Smooth muscle cell (in vitro differentiated cells): ENCODE results near the gene LTN1. TPM values are rescaled to one million over a fixed set of nuclear protein-coding genes. Genes with fewer than 3 reads are reported as not detected.

ENCODE experiments used
- DNase-seq: peaks from one replicate; lab custom pipeline; 2025; ENCODE audit not compliant: unreplicated experiment; lab: John Stamatoyannopoulos, UW
- H2AFZ ChIP-seq: fragments of 200-600 bp; sonication (generic); 2 replicates; pipeline ENCODE4 v1.6.0; 2016; ENCODE audit warnings: antibody characterized with exemption, low read depth, mild to moderate bottlenecking
- H3F3A ChIP-seq: fragments of 200-600 bp; sonication (generic); 2 replicates; pipeline ENCODE4 v1.6.0; 2017; ENCODE audit warnings: antibody characterized with exemption, low read depth
- H3K27ac ChIP-seq: fragments of 200-600 bp; sonication (generic); 2 replicates; pipeline ENCODE4 v1.5.1; 2016; ENCODE audit warnings: low read depth, mild to moderate bottlenecking
- H3K27me3 ChIP-seq: fragments of 200-600 bp; sonication (generic); 2 replicates; pipeline ENCODE4 v1.6.1; 2016; ENCODE audit warnings: low read depth, mild to moderate bottlenecking
- H3K36me3 ChIP-seq: fragments of 200-600 bp; sonication (generic); 2 replicates; pipeline ENCODE4 v1.5.1; 2016; ENCODE audit warnings: low read depth
- H3K4me1 ChIP-seq: fragments of 200-600 bp; sonication (generic); 2 replicates; pipeline ENCODE4 v1.5.1; 2016; ENCODE audit warnings: low read depth
- H3K4me2 ChIP-seq: fragments of 200-600 bp; sonication (generic); 2 replicates; pipeline ENCODE4 v1.6.0; 2016; ENCODE audit warnings: mild to moderate bottlenecking
- H3K4me3 ChIP-seq: fragments of 200-600 bp; sonication (generic); 2 replicates; pipeline ENCODE4 v1.5.1; 2016; ENCODE audit warnings: mild to moderate bottlenecking
- H3K79me2 ChIP-seq: fragments of 200-600 bp; sonication (generic); 2 replicates; pipeline ENCODE4 v1.6.0; 2016; ENCODE audit warnings: low read depth, mild to moderate bottlenecking
- H3K9ac ChIP-seq: fragments of 200-600 bp; sonication (generic); 2 replicates; pipeline ENCODE4 v1.6.0; 2016; ENCODE audit warnings: low read depth
- H3K9me3 ChIP-seq: fragments of 200-600 bp; sonication (generic); replicated peaks from 2 replicates; pipeline ENCODE4 v1.5.1; 2016; ENCODE audit warnings: low read depth
- H4K20me1 ChIP-seq: fragments of 200-600 bp; sonication (generic); 2 replicates; pipeline ENCODE4 v1.6.0; 2016; ENCODE audit warnings: low read depth
- WGBS: methylation state at CpG from one replicate; pipeline ENCODE4 v1.1.7; 2016; ENCODE audit warnings: low lambda C conversion rate; 5-methylcytosine and 5-hydroxymethylcytosine counted together
- polyA plus RNA-seq: library from polyadenylated mRNA; unstranded; fragments of >200 nt; fragmentation: Nextera tagmentation; extraction: Ambion mirVana; gene quantifications from 2 replicates; pipeline ENCODE4 v1.2.1, GENCODE V29; 2016
- total RNA-seq: library from RNA; depleted of rRNA; stranded (reverse); fragments of >200 nt; gene quantifications from 2 replicates; pipeline ENCODE4 v1.2.3, GENCODE V29; 2014
- TF ChIP-seq, protein P1 (sequence below): fragments of 200-600 bp; sonication (generic); IDR thresholded peaks from 2 replicates; pipeline ENCODE4 v1.5.1; 2017; ENCODE audit warnings: borderline replicate concordance, mild to moderate bottlenecking, antibody characterized with exemption; ENCODE audit not compliant: insufficient read depth, poor library complexity, severe bottlenecking

The LTN1 gene
- total and polyA plus RNA-seq, 2 experiments from 2014 or later: 10.2 to 44.4 TPM

DNA sequence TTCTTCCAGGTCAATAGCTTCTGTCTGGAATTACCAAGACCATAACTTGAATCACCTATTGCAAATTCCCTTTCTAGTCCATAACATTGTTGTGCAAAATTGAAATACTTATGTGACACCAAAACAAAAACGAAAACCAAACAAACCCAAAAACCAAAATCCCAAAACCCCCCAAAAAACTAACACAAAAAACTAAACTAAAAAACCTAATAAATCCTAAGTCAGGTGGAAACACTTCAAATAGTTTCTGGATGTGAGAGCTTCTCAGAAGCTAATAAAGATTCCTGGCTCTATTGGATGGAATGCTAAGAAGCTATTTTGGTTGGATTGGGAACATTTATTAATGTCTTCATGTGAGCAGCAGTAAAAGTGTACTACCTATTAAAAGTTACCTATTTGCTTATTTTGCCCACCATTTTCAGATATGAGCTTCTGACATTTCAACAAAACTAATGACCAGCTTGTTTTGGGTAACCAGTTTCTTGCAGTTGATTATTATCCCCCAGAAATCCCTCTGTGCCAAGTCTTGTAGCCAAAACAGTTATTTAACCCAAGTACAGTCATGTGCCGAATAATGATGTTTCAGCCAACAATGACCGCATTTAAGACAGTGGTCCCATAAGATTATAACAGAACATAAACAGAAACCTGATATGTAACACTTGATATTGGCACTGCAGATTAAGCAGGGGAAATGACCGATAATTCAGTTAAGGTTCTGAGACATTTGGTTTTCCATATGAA is 76.4 kb downstream of the LTN1 start:
- no peaks in the 10 kb centered on the region for H3K9me3 ChIP-seq
- no peak for DNase-seq
- H3K4me1 ChIP-seq: no peaks in the 10 kb centered on the region
- H3F3A ChIP-seq: no peaks in the 10 kb centered on the region
- no peak overlapping the region for H3K4me2 ChIP-seq
- TF ChIP-seq, protein P1, sequence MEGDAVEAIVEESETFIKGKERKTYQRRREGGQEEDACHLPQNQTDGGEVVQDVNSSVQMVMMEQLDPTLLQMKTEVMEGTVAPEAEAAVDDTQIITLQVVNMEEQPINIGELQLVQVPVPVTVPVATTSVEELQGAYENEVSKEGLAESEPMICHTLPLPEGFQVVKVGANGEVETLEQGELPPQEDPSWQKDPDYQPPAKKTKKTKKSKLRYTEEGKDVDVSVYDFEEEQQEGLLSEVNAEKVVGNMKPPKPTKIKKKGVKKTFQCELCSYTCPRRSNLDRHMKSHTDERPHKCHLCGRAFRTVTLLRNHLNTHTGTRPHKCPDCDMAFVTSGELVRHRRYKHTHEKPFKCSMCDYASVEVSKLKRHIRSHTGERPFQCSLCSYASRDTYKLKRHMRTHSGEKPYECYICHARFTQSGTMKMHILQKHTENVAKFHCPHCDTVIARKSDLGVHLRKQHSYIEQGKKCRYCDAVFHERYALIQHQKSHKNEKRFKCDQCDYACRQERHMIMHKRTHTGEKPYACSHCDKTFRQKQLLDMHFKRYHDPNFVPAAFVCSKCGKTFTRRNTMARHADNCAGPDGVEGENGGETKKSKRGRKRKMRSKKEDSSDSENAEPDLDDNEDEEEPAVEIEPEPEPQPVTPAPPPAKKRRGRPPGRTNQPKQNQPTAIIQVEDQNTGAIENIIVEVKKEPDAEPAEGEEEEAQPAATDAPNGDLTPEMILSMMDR: no peak
- no peaks in the 10 kb centered on the region for H3K79me2 ChIP-seq
- no peak overlapping the region for H3K9ac ChIP-seq
- H3K27ac ChIP-seq: no peak overlapping the region
- WGBS: 89% methylated on average over 4 of the region's 4 CpGs
- no peaks in the 10 kb centered on the region for H3K27me3 ChIP-seq
- no peaks in the 10 kb centered on the region for H3K36me3 ChIP-seq
- H4K20me1 ChIP-seq: no peaks in the 10 kb centered on the region
- no peak overlapping the region for H3K4me3 ChIP-seq
- H2AFZ ChIP-seq: no peak overlapping the region

DNA sequence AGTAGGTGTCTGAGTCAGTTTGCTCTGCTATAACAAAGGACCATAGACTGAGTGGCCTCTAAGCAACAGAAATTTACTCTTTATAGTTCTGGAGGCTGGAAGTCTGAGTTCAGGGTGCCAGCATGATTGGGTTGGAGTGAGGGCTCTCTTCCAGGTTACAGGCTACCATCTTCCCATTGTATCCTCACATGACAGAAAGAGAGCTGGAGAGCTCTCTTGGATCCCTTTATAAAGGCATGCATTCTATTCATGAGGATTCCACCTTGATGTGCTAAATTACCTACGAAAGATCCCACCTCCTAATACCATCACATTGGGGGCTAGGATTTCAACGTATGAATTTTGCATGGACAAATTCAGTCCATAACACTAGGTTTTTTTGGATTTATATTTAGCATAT is 79.6 kb downstream of the LTN1 start:
- no peak overlapping the region for H3K9ac ChIP-seq
- H2AFZ ChIP-seq: no peak overlapping the region
- no peaks in the 10 kb centered on the region for H3F3A ChIP-seq
- H3K4me3 ChIP-seq: no peak overlapping the region
- no peaks in the 10 kb centered on the region for H3K36me3 ChIP-seq
- H3K9me3 ChIP-seq: no peaks in the 10 kb centered on the region
- H3K27ac ChIP-seq: no peak overlapping the region
- 76% methylated on average over 2 of the region's 2 CpGs for WGBS
- no peak for DNase-seq
- H3K79me2 ChIP-seq: no peaks in the 10 kb centered on the region
- H4K20me1 ChIP-seq: no peaks in the 10 kb centered on the region
- TF ChIP-seq, protein P1: no peak
- no peaks in the 10 kb centered on the region for H3K4me1 ChIP-seq
- H3K4me2 ChIP-seq: no peak overlapping the region
- no peaks in the 10 kb centered on the region for H3K27me3 ChIP-seq

DNA sequence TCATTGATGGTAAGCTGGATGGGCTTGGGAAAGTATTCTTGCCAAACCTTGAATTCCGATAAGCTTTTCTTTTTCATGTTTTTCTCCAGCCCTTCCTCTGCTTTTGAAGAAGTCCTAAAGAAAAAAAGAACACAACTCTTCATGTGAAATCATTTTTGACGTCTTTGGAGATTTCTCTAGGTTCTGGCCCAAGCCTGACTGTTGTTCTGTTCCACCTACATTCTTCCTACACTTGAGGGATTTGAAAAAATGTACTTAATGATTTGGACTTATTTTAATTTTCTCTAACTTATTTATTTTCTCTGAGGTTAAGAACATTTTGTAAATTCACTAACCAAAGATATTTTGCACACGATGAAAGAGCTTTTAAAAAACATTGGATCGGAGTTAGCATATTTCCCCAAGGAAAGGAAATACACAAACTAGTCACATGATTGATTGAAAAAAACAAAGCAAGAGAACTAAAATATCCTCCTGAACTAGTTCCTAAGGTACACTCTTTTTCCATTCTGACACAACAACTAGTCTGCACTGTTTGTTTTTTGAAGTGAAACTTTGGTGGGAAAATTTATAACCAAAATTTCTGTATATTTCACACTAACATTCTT is 82.3 kb downstream of the LTN1 start:
- no peak overlapping the region for H3K4me2 ChIP-seq
- no peak overlapping the region for H3K9ac ChIP-seq
- no peaks in the 10 kb centered on the region for H4K20me1 ChIP-seq
- no peak for DNase-seq
- no peaks in the 10 kb centered on the region for H3K9me3 ChIP-seq
- H3K27me3 ChIP-seq: no peaks in the 10 kb centered on the region
- no peaks in the 10 kb centered on the region for H3K4me1 ChIP-seq
- no peaks in the 10 kb centered on the region for H3K36me3 ChIP-seq
- TF ChIP-seq, protein P1: no peak
- H3F3A ChIP-seq: no peaks in the 10 kb centered on the region
- WGBS: 95% methylated on average over 4 of the region's 4 CpGs
- H3K4me3 ChIP-seq: no peak overlapping the region
- no peaks in the 10 kb centered on the region for H3K79me2 ChIP-seq
- H2AFZ ChIP-seq: no peak overlapping the region
- H3K27ac ChIP-seq: no peak overlapping the region
